Esophagus muscularis mucosa (tissue), 4 donors: Measurements from ENCODE around the gene GPR15.

Source experiments
- CTCF ChIP-seq, 3 experiments: fragments of 200-600 bp in 2 of 3; fragments of 450-650 bp in 1 of 3; sonication (generic) in 2 of 3; IDR thresholded peaks; one replicate each; pipeline ENCODE4 v1.5.1; 2017 to 2019; ENCODE audit warnings: antibody characterized with exemption in 3 of 3, mild to moderate bottlenecking in 2 of 3, moderate library complexity in 1 of 3
- EP300 ChIP-seq: sonication (generic); formaldehyde crosslinking; IDR thresholded peaks from one replicate; pipeline ENCODE4 v1.6.1; 2017; ENCODE audit warnings: antibody characterized with exemption
- POLR2A ChIP-seq: fragments of 450-650 bp; IDR thresholded peaks from one replicate; pipeline ENCODE4 v1.6.1; 2017; ENCODE audit warnings: antibody characterized with exemption, moderate library complexity, mild to moderate bottlenecking, low read depth
- POLR2AphosphoS5 ChIP-seq, 2 donors: sonication (generic); formaldehyde crosslinking; IDR thresholded peaks; one replicate each; pipeline ENCODE4 v1.6.1; 2017; ENCODE audit warnings: antibody characterized with exemption in 2 of 2

DNA sequence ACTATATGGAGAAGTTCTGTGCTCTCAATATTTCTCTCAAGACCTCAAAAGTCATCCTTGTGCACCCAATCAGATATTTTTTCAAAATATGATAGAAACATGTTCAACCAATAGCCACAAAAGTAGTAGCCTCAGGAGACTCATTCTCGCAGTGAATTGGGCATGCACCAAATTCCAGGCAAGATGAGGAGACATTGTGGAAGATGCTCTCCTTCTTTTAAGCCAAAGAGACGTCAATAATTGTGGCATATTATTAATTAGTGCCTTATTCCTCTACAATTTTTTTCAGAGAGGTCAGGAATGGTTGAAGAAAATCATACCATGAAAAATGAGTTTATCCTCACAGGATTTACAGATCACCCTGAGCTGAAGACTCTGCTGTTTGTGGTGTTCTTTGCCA is 34.4 kb upstream of the GPR15 start, which contains the start of gene OR5K2:
- TF ChIP-seq POLR2AphosphoS5 (IDR thresholded peaks at IDR 0.05) = no peak
- no peak for TF ChIP-seq POLR2A
- no peak for TF ChIP-seq CTCF (IDR thresholded peaks at IDR 0.05)
- TF ChIP-seq EP300 = no peak
